ENCODE data around the gene OR56A5. TPM values are rescaled to one million over a fixed set of nuclear protein-coding genes. Genes with fewer than 3 reads are reported as not detected.

OR56A5 gene
- total RNA-seq, 4 donors from 2014 or later = not detected

- TF ChIP-seq POLR2A (IDR thresholded peaks at IDR 0.05) (no peak), CTCF (IDR thresholded peaks at IDR 0.05) (no peak), POLR2AphosphoS5 (IDR thresholded peaks at IDR 0.05) (no peak), EP300 (IDR thresholded peaks at IDR 0.05) (no peak)
- WGBS = 84% methylated on average over 10 of the region's 10 CpGs
These were observed 35.2 kb downstream of the OR56A5 start for GRCh38 chr11:5933116-5933515.

GRCh38 chr11:5932671-5933070, 35.6 kb downstream of the OR56A5 start:
- no peaks in the 10 kb centered on the region for H3K4me1 ChIP-seq
- TF ChIP-seq EP300 (IDR thresholded peaks at IDR 0.05) (no peak), CTCF (IDR thresholded peaks at IDR 0.05) (no peak), POLR2A (IDR thresholded peaks at IDR 0.05) (no peak), POLR2AphosphoS5 (IDR thresholded peaks at IDR 0.05) (no peak)
- H3K27me3 ChIP-seq = no peaks in the 10 kb centered on the region
- no peaks in the 10 kb centered on the region for H3K36me3 ChIP-seq
- H3K4me3 ChIP-seq = no peak overlapping the region
- H3K27ac ChIP-seq = no peak overlapping the region
- 92% methylated on average over 11 of the region's 11 CpGs for WGBS
- DNase-seq (ENCODE audit: low spot score in 2 of 2) = no peak
- H3K9me3 ChIP-seq = peaks cover 12% of the 10 kb centered on the region

More at GRCh38 chr11:5933116-5933515, 35.2 kb downstream of the OR56A5 start:
- no peaks in the 10 kb centered on the region for H3K4me1 ChIP-seq
- no peak for DNase-seq (ENCODE audit: low spot score in 2 of 2)
- H3K27me3 ChIP-seq = no peaks in the 10 kb centered on the region
- H3K36me3 ChIP-seq = no peaks in the 10 kb centered on the region
- H3K27ac ChIP-seq = no peak overlapping the region
- H3K4me3 ChIP-seq = no peak overlapping the region
- H3K9me3 ChIP-seq = peaks cover 14% of the 10 kb centered on the region

GRCh38 chr11:5931061-5931460, 37.2 kb downstream of the OR56A5 start:
- 94% methylated on average over 8 of the region's 8 CpGs for WGBS
- H3K27ac ChIP-seq = no peak overlapping the region
- TF ChIP-seq POLR2AphosphoS5 (IDR thresholded peaks at IDR 0.05) (no peak), POLR2A (IDR thresholded peaks at IDR 0.05) (no peak), CTCF (IDR thresholded peaks at IDR 0.05) (no peak), EP300 (IDR thresholded peaks at IDR 0.05) (no peak)

DNA sequence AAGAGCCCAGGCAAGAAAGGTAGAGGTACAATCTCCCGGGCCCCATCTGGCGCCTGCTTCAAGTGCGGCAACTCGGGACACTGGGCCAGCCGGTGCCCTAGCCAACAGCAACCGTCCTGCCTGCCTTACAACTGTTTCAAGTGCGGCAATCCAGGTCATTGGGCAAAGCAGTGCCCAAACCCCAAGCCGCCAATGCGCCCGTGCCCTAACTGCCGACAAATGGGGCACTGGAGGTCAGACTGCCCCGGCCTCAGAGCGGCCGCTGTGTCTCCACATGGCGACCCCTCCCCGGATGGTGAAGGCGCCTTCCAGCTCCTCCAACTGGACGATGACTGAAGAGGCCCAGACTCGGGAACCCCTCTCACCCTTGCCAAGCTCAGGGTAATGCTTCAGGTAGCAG, 37.7 kb downstream of the OR56A5 start:
- peaks cover 8% of the 10 kb centered on the region for H3K9me3 ChIP-seq
- no peaks in the 10 kb centered on the region for H3K27me3 ChIP-seq
- H3K27ac ChIP-seq = no peak overlapping the region
- H3K4me1 ChIP-seq = no peaks in the 10 kb centered on the region
- H3K4me3 ChIP-seq = no peak overlapping the region
- 82% methylated on average over 10 of the region's 19 CpGs for WGBS
- no peak for DNase-seq (ENCODE audit: low spot score in 2 of 2)
- H3K36me3 ChIP-seq = no peaks in the 10 kb centered on the region
- TF ChIP-seq EP300 (IDR thresholded peaks at IDR 0.05) (no peak), POLR2AphosphoS5 (IDR thresholded peaks at IDR 0.05) (no peak), CTCF (IDR thresholded peaks at IDR 0.05) (no peak), POLR2A (IDR thresholded peaks at IDR 0.05) (no peak)

More at GRCh38 chr11:5931061-5931460, 37.2 kb downstream of the OR56A5 start:
- Histone ChIP-seq H3K4me3 (no peak overlapping the region), H3K27me3 (no peaks in the 10 kb centered on the region), H3K36me3 (no peaks in the 10 kb centered on the region), H3K4me1 (no peaks in the 10 kb centered on the region), H3K9me3 (peaks cover 8% of the 10 kb centered on the region)
- DNase-seq (ENCODE audit: low spot score in 2 of 2) = no peak

GRCh38 chr11:5929571-5930368, 38.5 kb downstream of the OR56A5 start:
- no peak overlapping the region for H3K27ac ChIP-seq
- TF ChIP-seq CTCF (IDR thresholded peaks at IDR 0.05) (no peak), EP300 (IDR thresholded peaks at IDR 0.05) (no peak), POLR2A (IDR thresholded peaks at IDR 0.05) (no peak), POLR2AphosphoS5 (IDR thresholded peaks at IDR 0.05) (no peak)
- H3K27me3 ChIP-seq = no peaks in the 10 kb centered on the region
- H3K4me1 ChIP-seq = no peaks in the 10 kb centered on the region
- DNase-seq (ENCODE audit: low spot score in 2 of 2) = no peak
- H3K36me3 ChIP-seq = no peaks in the 10 kb centered on the region
- no peak overlapping the region for H3K4me3 ChIP-seq
- H3K9me3 ChIP-seq = peaks cover 8% of the 10 kb centered on the region
- 90% methylated on average over 31 of the region's 31 CpGs for WGBS
